NCI-H82 (cell line): ENCODE measurements around the gene CASKIN2.

Source experiments
- DNase-seq: peaks from one replicate; lab custom pipeline; 2025; lab: John Stamatoyannopoulos, UW

CASKIN2 gene

DNA sequence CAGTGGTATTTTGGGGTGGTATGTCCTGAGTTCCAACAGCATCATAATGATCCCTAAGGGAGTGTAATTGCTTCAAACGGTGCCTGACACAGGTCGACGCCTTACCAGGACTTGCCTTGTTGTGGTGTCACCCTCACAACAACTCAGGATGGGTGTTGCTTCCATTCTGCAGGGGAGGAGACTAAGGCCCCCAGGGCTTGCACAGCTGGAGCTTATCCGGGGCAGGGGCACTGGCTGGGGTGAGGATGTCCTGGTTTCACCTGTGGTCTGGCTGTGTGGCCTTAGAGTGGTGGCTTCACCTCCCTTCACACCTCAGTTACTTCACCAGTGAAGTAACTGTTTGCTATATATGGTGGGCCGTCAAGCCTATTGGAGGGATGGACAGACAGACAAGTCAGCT, 33.5 kb upstream of the CASKIN2 start:
- no peak for DNase-seq

DNA sequence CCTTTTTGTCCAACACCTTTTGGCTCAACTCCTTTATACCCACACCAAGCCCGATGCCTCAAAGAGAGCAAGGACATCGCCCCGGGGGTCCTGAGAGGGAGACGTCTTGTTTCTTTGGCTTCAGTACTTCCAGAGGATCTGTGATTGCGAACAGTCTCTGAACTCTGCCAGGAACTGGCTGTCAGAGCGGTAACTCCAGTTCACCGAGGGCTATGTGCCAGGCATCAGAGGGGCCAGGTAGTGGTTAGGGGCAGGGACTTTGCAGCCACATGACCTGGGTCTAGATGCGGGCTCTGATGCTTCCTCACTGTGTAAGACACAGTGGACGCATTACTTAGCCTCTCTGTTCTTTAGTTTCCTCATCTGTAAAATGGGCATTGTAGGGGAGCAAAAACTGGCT, 31.8 kb upstream of the CASKIN2 start:
- DNase-seq, result no peak

- DNase-seq, result no peak
These were observed 30.8 kb upstream of the CASKIN2 start for GRCh38 chr17:75546181-75546580.

DNA sequence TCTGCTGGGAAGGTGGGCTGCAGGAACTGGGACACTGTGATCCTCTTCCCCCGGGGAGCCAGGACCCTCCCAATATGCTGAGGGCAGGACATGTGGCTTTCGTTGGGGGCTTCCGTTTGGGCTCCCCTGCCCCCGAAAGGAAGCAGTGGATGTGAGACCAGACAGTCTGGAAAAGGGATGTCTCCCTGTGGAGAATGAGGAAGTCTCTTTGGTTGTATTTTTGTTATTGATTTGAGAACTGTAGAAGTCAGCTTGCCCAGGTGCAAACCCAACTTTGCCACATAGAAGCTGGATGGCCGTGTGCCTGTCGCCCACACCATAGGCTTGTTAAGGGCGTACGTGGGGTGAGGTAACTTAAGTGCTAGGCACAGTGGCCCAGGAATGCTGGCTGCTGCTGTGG, 28.9 kb upstream of the CASKIN2 start:
- DNase-seq, result no peak

DNA sequence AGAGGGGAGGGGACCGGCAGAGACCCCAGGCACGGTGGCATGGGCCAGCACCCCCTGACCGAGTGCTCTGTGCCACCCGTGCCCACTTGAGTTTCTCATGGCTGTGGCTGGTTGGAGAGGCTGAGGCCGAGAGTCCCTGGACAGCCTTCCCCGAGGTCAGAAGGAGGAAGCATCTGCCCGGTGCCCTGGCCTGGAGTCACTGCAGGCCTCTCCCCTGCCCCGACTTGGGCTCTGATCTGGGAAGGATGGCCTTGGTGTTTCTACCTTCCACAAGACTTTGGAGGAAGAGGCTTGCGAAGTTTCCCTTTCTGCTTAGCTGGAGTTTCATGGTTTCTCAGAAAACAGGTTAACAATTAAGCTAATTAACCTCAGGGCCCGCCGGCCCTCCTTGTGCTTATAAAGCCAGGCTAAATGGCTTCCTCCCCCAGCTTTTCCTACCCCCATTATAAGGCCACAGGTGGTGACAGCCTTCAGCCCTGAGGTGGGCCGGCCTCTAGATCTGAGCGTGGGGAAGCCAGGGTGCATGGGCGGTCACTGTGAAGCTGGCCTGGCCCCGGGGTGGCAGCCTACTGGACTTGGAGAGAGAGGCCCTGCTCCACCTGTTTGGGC, 27.5 kb upstream of the CASKIN2 start:
- no peak for DNase-seq

DNA sequence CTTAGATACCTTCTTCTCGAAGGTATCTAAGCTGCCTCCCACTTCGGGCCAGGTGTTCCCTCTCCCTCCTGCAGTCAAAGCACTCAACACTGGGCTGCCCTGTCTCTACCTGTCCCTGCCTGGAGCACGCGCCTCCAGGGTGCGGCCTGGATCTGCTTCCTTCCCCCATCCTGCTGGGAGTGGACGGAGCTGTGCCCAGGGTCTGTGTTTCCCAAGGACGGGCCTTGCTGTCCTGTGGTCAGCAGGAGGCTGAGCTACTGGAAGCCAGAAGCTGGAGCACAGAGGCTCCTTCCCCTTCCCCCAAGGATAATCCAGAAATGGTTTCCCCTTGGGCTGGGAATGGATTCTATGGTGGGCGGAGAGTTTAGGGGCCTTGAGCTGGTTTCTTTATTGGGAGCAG, 26.9 kb upstream of the CASKIN2 start:
- DNase-seq, result no peak

DNA sequence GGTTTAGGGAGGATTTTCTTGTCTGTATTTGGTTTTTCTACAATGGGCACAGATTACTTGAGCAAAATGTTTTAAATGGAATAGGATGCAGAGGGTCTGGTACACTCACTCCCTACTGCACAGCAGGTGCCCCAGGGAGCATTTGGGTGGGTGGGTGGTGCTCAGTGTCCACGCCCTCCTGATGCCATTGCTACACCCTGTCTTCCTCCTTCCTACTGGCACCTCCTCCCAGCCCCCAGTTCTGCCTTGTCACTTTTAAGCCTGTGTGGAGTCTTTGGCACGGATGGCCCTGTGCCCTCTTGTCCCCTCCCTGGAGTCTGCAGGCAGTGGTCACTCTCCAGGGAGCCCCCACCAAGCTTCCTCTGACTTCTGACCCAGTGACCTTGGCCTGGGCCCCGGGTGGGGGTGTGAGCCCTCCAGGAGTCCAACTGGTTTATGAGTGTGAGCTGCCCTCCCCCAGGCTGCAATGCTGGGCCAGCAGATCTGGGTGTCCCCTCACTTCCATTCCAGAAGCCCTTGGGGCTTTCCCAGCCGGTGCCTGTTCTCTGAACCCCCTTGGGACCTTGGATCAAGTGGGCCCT, 25.7 kb upstream of the CASKIN2 start:
- DNase-seq, result no peak

DNA sequence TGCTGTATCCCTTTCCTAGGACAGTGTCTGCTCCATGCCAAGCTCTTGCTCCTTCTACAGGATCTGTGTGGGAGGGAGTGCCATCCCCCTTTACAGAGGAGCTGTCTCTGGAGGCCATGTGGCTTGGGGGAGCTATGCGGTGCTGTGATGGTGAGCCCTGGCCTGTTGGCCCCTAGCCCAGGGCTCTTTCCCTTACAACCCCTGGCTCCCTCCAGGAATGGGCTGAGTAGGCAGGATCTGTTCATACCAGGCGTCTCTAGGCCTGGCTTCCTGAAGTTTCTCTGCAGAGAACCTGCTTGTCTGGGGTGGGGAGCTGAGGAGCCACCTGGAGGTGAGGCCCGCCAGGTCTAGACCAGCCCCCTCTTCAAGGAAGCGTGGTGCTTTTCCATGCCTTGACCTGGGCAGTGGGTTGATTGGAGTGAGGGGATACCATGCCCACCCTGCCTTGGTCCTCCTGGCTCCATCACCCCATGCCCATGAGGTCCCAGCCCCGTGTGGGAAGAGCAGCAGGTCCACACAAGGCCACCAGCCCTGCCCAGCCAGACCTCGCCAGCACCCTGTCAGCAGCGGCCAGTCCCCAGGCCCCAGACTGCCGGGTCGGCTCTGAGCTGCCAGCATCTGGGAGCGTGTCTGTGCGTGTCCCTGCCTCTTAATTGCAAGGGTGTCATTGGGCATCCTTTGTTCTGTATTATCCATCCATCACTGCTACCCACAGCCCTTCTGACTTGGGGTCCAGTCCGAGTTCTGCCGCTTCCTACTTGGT, 24.8 kb upstream of the CASKIN2 start:
- no peak for DNase-seq

GRCh38 chr17:75536366-75536765, 21.0 kb upstream of the CASKIN2 start:
- DNase-seq, result peak; percentile 44

GRCh38 chr17:75535871-75536270, 20.5 kb upstream of the CASKIN2 start:
- DNase-seq, result no peak

DNA sequence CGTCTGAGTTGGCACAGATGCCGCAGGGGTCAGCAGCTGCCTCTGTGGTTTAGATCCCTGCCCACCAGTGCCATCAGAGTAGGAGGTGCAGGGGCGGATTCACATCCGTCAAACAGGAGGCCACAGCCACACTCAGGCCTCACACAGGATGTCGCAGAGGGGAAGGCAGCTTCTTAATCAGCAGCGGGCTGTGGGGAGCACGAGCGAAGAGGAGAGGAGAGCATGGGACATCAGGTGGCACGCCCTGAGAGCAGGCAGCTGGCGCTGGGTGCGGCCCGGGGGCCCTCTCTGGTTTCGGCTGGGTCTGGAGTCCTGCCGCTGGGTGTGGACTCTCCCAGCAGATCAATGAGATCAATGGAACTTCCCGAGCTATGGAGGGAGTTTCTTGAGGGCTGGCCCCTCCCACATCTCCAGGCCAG, 19.8 kb upstream of the CASKIN2 start:
- no peak for DNase-seq

DNA sequence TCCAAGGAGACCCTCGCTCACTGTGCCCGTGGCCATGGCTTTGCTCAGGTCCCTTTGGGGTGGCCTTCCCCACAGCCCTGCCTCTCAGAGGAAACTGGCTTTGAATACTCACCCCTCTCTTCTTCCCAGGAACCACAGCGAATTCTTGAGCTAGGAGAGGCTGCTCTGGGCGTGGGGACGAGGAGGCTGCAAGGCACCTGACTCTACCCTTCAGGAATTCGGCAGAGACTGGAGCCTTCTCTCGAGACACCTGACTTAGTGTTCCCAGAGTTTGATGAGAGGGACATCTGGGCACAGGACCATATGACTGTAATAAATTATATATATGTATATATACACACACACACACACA, 16.4 kb upstream of the CASKIN2 start:
- DNase-seq, result no peak

- DNase-seq, result no peak
These were observed 15.7 kb upstream of the CASKIN2 start for GRCh38 chr17:75530837-75531720.

DNA sequence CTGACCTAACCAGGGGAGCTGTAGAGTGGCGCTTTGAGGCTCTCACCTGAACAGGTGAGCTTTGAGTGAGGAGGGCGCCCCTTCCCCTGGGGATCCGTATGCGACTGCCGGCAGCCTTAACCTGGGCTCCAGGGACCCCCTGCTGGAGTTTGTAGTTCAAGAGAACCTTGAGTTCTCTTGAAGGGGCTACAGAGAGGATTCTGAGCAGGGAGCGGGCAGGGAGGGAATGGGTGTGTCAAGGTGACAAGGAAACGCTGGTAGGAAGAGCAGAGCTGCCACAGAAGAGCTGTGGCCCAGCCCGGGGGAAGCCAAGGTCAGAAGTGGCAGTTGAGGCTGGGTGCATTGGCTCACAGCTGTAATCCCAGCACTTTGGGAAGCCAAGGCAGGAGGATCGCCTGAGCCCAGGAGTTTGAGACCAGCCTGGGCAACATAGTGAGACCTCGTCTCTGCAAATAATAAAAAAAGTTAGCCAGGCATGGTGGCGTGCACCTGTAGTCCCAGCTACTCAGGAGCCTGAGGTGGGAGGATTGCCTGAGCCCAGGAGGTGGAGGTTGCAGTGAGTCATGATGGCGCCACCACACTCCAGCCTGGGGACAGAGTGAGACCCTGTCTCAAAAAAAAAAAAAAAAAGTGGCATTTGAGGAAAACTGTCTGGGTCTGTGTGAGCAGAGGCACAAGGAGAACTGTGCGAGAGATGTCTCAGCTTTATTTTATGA, 11.4 kb upstream of the CASKIN2 start:
- no peak for DNase-seq

DNA sequence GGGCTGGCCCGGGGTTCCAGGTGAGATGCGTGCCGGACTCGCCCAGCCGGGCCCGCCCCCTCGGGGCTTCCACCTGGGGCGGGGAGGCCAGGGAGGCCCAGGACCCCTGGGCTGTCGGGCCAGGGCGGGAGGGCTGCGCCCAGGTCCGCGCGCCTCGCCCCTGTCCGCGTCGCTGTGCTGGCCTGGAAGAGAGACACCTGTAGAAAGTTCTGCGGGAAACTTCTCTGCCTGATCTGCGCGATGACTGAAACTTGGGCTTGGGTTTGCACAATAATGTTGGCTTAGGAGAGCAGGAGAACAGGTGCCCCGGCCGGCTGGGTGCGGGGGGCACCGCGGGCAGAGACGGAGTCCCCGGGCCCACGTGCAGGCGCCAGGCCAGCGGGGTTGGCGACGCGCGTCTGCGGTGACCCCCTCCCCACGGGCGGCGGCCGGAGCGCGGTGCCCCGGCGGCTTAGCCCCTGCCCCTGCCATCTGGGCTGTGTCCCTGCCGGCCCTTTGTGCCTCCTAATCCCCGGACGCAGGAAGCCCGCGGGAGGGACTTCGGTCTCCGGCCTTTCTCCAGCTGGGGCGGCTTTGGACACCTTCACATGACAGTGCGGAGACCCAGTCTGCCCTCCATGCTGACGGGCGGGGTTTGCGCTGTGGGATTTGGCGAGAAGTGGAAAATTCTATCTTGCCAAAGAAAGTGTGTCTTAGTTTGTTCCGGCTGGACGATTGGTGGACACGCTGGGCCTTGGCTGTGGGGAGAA, 10.6 kb upstream of the CASKIN2 start:
- DNase-seq, result peak; percentile 65

- DNase-seq, result peak; percentile 92
These were observed 9.9 kb upstream of the CASKIN2 start, which contains the start of gene LLGL2 for GRCh38 chr17:75524970-75525805. Gene LLGL2, plus strand, starts transcription at chr17:75525697. Its CDS starts 17,730 bp downstream, at chr17:75543427.

- DNase-seq, result no peak
These were observed 9.1 kb upstream of the CASKIN2 start for GRCh38 chr17:75524269-75524969.

GRCh38 chr17:75523647-75524046, 8.3 kb upstream of the CASKIN2 start:
- no peak for DNase-seq

DNA sequence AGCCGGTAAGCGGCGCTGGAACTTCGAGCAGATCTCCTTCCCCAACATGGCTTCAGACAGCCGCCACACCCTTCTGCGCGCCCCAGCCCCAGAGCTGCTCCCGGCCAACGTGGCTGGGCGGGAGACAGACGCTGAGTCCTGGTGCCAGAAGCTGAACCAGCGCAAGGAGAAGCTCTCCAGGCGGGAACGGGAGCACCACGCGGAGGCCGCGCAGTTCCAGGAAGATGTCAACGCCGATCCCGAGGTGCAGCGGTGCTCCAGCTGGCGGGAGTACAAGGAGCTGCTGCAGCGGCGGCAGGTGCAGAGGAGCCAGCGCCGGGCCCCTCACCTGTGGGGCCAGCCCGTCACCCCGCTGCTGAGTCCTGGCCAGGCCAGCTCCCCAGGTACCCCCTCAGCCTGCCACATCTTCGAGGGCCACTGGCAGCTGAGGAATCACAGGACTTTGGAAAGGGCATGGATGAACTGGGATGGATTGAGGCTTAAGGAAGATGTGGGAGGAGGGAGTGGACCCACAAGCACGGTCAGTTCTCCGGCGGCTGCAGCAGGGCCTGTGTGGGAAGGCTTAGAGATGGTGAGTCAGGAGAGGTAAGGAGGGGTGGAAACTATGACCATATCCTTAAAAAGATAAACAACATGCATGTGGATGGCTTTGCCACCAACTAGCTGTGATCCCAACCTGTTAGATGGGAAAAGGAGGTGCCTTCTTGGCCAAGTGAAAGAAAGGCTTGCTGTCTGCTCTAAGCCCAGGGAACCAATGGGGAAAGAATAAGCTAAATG, 6.8 kb upstream of the CASKIN2 start:
- no peak for DNase-seq
